ENCODE data around the gene STK39.

Gene STK39

DNA sequence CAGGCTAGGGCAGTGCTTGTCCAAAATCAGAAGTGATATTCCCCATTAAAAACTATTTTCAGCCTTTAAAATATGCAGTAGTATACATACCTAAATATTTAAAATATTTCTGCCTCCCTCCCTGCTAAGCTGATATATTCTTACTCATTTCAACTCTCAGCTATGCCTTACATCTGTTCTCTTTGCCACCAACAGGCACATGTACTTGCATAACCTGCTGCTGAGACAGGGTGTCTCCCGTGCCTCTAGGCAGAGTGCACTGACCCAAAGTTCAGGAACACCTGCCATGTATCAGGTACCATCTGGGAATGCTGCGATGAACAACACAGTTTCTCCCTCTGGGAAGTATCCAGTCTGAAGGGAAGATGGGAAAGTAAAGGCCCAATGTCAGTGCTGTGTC lies 91.7 kb downstream of the STK39 start:
- DNase-seq = no peak

DNA sequence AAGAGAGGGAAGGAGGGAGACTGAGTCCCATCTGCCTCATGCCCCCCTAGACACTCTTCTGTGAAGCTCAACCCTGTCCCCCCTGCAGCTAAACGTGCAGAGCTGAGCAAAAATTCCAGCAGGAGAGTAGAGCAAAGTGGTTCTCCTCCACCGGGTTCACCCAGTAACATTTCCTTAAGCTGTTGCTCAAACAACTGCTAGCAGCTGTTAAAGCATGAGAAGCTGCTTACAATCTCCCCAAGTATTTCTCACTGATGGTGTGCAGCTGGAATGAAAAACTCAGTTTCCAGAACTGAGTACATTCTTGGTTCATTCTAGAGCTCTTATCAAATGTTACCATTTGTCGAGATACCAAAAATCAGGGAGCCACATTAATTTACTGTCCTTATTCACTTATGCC lies 92.3 kb downstream of the STK39 start:
- no peak for DNase-seq

- DNase-seq = no peak
These were observed 94.4 kb downstream of the STK39 start for GRCh38 chr2:168152902-168153530.

DNA sequence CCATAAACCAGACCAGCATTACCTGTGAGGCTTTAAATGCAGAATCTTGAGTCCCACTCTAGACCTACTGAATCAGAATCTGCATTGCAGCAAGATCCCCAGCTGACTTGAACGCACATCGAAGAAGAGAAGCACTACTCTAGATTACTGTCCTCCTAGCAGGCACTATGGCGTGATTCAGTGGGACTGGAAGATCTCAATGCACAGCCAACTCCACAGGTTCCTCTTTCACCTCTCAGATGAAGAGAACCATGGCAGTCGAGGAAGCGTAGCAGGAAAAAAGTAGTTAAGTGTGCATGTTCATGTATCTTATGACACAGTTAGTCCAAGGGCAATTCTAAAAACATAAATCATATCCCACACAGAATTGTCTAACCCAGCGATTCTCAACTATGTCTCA lies 97.4 kb downstream of the STK39 start:
- no peak for DNase-seq

GRCh38 chr2:168149150-168149974 lies 98.0 kb downstream of the STK39 start:
- no peak for DNase-seq

GRCh38 chr2:168147830-168148794 lies 99.3 kb downstream of the STK39 start:
- DNase-seq = no peak

GRCh38 chr2:168146892-168147810 lies 100.2 kb downstream of the STK39 start:
- DNase-seq = no peak

DNA sequence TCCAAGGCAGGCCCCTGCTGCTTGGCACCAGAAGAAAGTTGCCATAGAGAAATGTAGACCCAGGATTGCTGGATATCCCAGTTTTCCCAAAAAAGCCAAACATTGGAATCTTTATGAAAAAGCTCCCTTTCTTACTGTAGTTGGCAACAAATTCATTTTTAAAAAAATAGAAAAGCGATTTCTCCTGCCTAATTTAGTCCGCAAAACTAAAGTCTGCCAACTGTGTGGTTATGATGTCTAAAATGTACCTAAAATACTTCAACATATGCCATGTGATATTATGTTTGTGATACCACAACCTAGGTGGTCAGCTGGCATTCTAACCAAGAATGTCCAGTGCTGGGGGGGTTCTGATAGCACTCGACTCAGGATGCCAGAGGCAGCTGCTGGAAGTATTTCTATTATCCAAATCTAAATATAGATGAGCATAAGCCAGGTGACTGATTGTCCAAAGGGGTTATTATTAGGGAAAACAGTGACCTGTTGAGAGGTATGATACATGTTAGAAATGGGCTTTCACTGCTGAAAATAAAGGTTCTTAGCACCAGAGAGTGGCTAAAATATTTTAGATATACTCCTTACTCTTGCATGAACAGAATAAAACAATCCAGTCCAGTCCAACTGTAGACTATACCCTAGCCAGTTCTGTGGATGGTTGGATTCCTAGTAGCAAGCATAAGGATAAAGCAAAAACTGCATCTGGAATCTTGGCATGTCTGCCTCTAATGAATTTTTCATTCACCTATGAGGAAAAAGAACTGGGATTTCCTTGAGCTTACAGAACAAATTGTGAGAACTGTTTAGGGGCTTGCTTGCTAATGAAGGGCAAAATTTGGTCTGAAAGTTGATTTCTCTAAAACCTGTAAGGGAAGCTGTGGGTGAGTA lies 101.7 kb downstream of the STK39 start:
- DNase-seq = no peak

DNA sequence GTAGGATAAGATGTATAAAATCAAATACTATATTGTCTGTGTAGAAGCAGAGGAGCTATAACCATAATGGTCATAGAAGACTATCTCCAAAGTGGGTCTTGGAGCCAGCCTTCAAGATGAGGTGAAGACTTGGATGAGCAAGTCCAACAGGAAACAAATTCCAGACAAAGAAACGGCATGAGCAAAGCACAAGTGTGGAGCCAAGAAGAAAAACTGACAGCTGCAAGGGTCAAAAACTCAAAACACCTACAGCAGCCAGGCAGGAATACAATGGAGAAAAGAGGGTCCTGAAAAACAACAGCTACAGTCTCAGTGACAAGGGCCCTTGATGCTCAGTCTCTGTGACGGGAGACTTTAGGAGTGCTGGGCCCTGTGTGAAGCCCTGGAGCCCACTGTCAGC lies 102.4 kb downstream of the STK39 start:
- DNase-seq = no peak

DNA sequence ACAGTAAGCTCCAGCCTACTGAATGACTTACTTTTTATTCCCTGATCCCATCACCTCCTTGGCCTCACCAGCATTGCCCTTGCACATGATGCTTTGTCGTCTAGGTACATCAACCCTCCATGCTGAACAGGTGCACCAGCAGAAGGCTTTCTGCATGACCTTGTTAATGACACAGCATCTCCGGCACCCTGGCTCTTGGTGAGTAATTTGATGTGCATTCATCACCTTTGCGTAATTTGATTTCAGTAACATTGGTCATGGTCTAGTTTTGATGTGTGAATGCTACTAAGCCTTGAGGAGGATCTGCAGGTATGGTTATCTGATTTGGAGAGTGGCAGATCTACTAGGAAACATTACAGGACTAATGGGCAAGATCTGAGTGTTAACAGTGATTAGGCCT lies 103.6 kb downstream of the STK39 start:
- no peak for DNase-seq

GRCh38 chr2:168140892-168141291 lies 106.5 kb downstream of the STK39 start:
- DNase-seq = no peak

DNA sequence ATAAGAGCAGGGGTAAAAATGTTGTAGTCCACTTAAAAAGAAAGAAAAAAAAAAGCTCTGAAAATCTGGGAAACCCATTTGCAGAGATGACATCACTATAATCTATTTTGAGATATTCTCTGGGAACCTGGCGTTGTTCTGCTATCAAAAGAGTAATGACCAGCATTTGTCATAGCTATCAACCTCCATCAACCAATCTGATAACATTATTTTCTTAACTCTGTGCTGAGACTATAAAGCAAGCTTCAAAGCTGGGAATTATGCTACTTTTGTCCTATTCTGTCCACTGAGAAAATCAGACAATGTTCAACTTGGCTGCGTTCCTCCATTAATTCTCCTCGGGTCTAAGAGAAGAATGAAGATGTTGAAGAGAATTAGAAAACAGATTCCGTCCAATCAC lies 107.5 kb downstream of the STK39 start:
- DNase-seq = no peak

- no peak for DNase-seq
These were observed 108.5 kb downstream of the STK39 start for GRCh38 chr2:168138901-168139300.

DNA sequence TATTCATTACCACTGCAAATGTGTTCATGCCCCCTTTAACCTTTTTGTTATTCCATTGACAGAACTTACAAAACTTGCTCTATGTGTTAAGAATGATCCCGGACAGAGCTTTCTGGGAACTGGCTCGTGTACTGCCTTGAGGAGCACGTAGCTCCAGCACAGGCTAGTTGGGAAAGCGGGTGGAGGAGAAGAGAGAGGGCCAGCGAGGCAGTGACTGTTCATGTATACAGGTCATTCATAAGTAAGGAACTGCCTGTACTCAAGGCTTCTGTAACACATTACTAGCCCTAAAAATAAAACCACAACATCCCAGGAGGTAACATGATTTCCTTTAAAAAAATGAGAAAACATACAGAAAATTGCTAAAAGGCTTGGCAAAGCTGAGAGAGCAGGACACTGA lies 109.0 kb downstream of the STK39 start:
- DNase-seq = no peak

GRCh38 chr2:168137510-168138180 lies 109.8 kb downstream of the STK39 start:
- no peak for DNase-seq

DNA sequence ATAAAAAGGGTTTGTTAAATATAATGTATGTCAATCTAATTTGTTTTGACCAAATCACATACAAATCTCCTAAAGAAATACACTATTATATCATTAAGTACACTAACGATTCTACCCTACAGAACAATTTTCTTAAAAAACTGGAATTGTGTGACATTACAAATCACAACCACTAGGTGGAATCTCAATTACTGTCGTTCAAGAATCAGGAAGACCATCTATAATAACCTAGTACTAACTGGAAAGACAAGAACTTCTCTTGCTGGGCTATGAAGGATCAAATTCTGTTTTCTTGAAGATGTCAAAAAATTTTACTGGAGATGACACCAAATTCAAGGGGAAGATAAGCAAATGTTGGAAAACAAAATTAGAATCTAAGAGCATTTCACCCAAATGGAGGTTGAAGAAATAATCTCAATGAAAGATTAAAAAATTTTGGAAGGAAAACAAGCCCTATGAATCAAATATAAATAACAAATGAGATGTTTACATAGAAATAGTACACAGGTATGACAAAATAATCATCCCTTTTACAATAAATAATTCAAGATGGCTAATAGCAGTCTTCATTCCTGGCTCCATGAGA lies 110.9 kb downstream of the STK39 start:
- DNase-seq = peak; percentile 32

DNA sequence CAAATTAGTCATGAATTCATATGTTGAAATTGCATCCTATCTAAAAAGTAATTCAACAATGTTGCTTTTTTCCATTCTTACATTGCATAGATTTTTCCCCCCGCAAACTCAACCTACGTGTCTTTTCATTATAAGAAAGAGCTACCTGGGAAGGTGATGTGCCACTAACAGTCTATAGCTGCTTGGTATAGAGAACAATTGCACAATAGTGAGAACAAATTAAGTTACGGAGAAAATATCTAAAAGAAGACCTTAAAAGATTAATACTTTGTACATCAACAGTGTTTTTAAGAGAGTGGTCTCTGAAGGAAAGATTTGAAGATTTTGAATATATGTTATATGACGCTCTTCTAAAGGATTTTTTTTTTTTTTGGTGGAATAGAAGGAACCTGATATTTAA lies 111.8 kb downstream of the STK39 start:
- no peak for DNase-seq

DNA sequence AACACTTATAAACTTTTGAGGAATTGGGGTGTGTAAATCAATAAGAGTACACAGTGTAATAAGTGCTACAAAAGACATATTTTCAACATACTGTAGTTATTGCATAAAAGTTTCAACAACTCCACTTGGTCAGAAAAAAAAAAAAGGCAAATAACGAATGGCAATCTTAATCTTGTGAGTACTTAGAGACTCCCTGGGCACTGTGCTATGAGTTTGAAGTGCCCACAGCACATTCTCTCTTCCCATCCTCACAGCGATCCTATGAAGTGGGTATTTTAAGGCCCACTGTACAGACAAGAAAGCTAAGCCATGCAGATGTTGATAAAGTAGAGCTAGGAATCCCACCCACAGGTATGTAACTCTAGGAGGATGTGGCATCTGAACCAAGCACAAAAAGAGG lies 112.3 kb downstream of the STK39 start:
- DNase-seq = no peak

- no peak for DNase-seq
These were observed 112.9 kb downstream of the STK39 start for GRCh38 chr2:168134485-168134884.

DNA sequence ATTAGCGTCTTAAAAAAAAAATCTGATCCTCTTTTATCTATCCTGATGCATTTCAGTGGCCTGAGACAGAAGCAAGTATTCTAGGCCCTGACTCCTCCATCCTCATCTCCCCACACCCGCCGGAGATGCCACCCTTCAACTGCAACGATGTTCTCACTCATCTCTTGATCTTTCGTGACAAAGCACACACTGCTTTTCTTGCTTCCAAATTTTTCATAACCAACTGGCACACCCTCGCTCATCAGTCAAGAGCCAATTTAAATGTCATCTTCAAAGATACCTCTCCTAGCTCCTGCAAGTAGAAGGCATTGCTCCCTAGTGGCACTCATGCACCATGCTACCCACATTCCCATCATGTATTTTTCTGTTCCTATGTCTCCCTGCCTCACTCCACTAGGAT lies 115.0 kb downstream of the STK39 start:
- DNase-seq = no peak
